Measurements from ENCODE around the gene BRD9. TPM values are rescaled to one million over a fixed set of nuclear protein-coding genes. Genes with fewer than 3 reads are reported as not detected.
"Not testable (repeated sequence)": the region's sequence is repeated elsewhere in the genome, so short reads cannot be mapped to it uniquely, and the experiment has no call there.

The BRD9 gene
- total RNA-seq, 4 donors from 2014 or later = 29.6 to 91.3 (median 37.9) TPM

- Histone ChIP-seq H3K4me1 (peaks cover 0 to 8% (median 2%) of the 10 kb centered on the region in 4 donors), H3K9me3 (no peaks in the 10 kb centered on the region), H3K27ac (no peak within 1 kb of the TSS), H3K36me3 (no peaks in the 10 kb centered on the region), H3K4me3 (no peak within 1 kb of the TSS), H3K27me3 (peaks cover 31% of the 10 kb centered on the region)
- TF ChIP-seq, protein P1, sequence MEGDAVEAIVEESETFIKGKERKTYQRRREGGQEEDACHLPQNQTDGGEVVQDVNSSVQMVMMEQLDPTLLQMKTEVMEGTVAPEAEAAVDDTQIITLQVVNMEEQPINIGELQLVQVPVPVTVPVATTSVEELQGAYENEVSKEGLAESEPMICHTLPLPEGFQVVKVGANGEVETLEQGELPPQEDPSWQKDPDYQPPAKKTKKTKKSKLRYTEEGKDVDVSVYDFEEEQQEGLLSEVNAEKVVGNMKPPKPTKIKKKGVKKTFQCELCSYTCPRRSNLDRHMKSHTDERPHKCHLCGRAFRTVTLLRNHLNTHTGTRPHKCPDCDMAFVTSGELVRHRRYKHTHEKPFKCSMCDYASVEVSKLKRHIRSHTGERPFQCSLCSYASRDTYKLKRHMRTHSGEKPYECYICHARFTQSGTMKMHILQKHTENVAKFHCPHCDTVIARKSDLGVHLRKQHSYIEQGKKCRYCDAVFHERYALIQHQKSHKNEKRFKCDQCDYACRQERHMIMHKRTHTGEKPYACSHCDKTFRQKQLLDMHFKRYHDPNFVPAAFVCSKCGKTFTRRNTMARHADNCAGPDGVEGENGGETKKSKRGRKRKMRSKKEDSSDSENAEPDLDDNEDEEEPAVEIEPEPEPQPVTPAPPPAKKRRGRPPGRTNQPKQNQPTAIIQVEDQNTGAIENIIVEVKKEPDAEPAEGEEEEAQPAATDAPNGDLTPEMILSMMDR (IDR thresholded peaks at IDR 0.05) = no peak
- TF ChIP-seq POLR2A (IDR thresholded peaks at IDR 0.05) = no peak
- TF ChIP-seq EP300 (IDR thresholded peaks at IDR 0.05; ENCODE audit: low read depth) = no peak
- no peak for TF ChIP-seq POLR2AphosphoS5 (IDR thresholded peaks at IDR 0.05)
- intact Hi-C loops (cut with DNase I; ENCODE audit: low total_unique reads) = no loop called here
- in situ Hi-C loops (cut with MboI; ENCODE audit: low pct_ligation_motif_present in 1 of 4, low pct_unique_long_range_greater_than_20kb in 1 of 4, low sequenced_read_pairs in 3 of 4) = no loop called here
- 48% methylated on average over 27 of the region's 27 CpGs; no CpG with 5 or more reads in 1 of the 2 donors for WGBS, 2 donors (ENCODE audit: low coverage in 1 of 2)
- DNase-seq = no peak
Observed at GRCh38 chr5:850511-851006, 42.0 kb downstream of the BRD9 start, which contains the start of gene ZDHHC11. Gene ZDHHC11, minus strand, starts transcription at chr5:850986. Its CDS starts 384 bp downstream, at chr5:850602.

- Histone ChIP-seq H3K9me3 (no peaks in the 10 kb centered on the region), H3K27ac (no peak overlapping the region), H3K27me3 (peaks cover 31% of the 10 kb centered on the region), H3K4me3 (no peak overlapping the region), H3K36me3 (no peaks in the 10 kb centered on the region), H3K4me1 (peaks cover 0 to 8% (median 2%) of the 10 kb centered on the region in 4 donors)
- 65% methylated on average over 20 of the region's 20 CpGs; no CpG with 5 or more reads in 1 of the 2 donors for whole genome bisulfite sequencing, 2 donors (ENCODE audit: low coverage in 1 of 2)
- TF ChIP-seq POLR2AphosphoS5 (IDR thresholded peaks at IDR 0.05) = no peak
- TF ChIP-seq, protein P1 (IDR thresholded peaks at IDR 0.05) = no peak
- TF ChIP-seq EP300 (IDR thresholded peaks at IDR 0.05; ENCODE audit: low read depth) = no peak
- no peak for TF ChIP-seq POLR2A (IDR thresholded peaks at IDR 0.05)
- intact Hi-C loops (cut with DNase I; ENCODE audit: low total_unique reads) (no loop called here), in situ Hi-C loops (cut with MboI; ENCODE audit: low pct_ligation_motif_present in 1 of 4, low pct_unique_long_range_greater_than_20kb in 1 of 4, low sequenced_read_pairs in 3 of 4) (no loop called here)
- no peak for DNase-seq
Observed at GRCh38 chr5:849651-850301, 42.8 kb downstream of the BRD9 start.

GRCh38 chr5:848671-849111, 43.9 kb downstream of the BRD9 start:
- H3K27ac ChIP-seq = no peak overlapping the region
- H3K27me3 ChIP-seq = peaks cover 31% of the 10 kb centered on the region
- no peaks in the 10 kb centered on the region for H3K9me3 ChIP-seq
- WGBS, 2 donors (ENCODE audit: low coverage in 1 of 2) = 93% methylated on average over 5 of the region's 14 CpGs; no CpG with 5 or more reads in 1 of the 2 donors
- H3K4me1 ChIP-seq = peaks cover 0 to 8% (median 2%) of the 10 kb centered on the region in 4 donors
- in situ Hi-C loops (cut with MboI; ENCODE audit: low pct_ligation_motif_present in 1 of 4, low pct_unique_long_range_greater_than_20kb in 1 of 4, low sequenced_read_pairs in 3 of 4) (no loop called here), intact Hi-C loops (cut with DNase I; ENCODE audit: low total_unique reads) (no loop called here)
- H3K36me3 ChIP-seq = no peaks in the 10 kb centered on the region
- DNase-seq = no peak
- no peak overlapping the region for H3K4me3 ChIP-seq
- TF ChIP-seq POLR2AphosphoS5 (IDR thresholded peaks at IDR 0.05) (no peak), POLR2A (IDR thresholded peaks at IDR 0.05) (no peak), EP300 (IDR thresholded peaks at IDR 0.05; ENCODE audit: low read depth) (no peak)
- TF ChIP-seq, protein P1 (IDR thresholded peaks at IDR 0.05) = no peak

GRCh38 chr5:847736-848135, 44.9 kb downstream of the BRD9 start:
- 96% methylated on average over 4 of the region's 7 CpGs; no CpG with 5 or more reads in 1 of the 2 donors for WGBS, 2 donors (ENCODE audit: low coverage in 1 of 2)
- H3K4me3 ChIP-seq; H3K27ac ChIP-seq; H3K36me3 ChIP-seq; in situ Hi-C loops (cut with MboI; ENCODE audit: low pct_ligation_motif_present in 1 of 4, low pct_unique_long_range_greater_than_20kb in 1 of 4, low sequenced_read_pairs in 3 of 4); intact Hi-C loops (cut with DNase I; ENCODE audit: low total_unique reads); H3K9me3 ChIP-seq; H3K4me1 ChIP-seq: not testable (repeated sequence)
- DNase-seq = peak; percentile 4
- peaks cover 31% of the 10 kb centered on the region for H3K27me3 ChIP-seq

- H3K4me1 ChIP-seq; in situ Hi-C loops (cut with MboI; ENCODE audit: low pct_ligation_motif_present in 1 of 4, low pct_unique_long_range_greater_than_20kb in 1 of 4, low sequenced_read_pairs in 3 of 4); H3K36me3 ChIP-seq; H3K9me3 ChIP-seq; H3K27ac ChIP-seq; H3K4me3 ChIP-seq; intact Hi-C loops (cut with DNase I; ENCODE audit: low total_unique reads): not testable (repeated sequence)
- WGBS, 2 donors (ENCODE audit: low coverage in 1 of 2) = 85% methylated on average over 12 of the region's 18 CpGs; no CpG with 5 or more reads in 1 of the 2 donors
- DNase-seq = peak; percentile 5
- H3K27me3 ChIP-seq = peaks cover 27% of the 10 kb centered on the region
Observed at GRCh38 chr5:847212-847611, 45.4 kb downstream of the BRD9 start.

DNA sequence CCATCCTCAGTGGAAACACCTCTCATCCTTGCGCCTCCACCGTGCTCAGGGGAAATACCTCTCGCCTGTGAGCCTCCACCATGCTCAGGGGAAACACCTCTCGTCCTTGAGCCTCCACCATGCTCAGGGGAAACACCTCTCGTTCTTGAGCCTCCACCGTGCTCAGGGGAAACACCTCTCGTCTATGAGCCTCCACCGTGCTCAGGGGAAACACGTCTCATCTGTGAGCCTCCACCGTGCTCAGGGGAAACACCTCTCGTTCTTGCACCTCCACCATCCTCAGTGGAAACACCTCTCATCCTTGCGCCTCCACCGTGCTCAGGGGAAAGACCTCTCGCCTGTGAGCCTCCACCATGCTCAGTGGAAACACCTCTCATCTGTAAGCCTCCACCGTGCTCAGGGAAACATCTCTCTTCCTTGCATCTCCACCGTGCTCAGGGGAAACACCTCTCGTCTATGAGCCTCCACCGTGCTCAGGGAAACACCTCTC, 46.0 kb downstream of the BRD9 start:
- in situ Hi-C loops (cut with MboI; ENCODE audit: low pct_ligation_motif_present in 1 of 4, low pct_unique_long_range_greater_than_20kb in 1 of 4, low sequenced_read_pairs in 3 of 4); H3K36me3 ChIP-seq; H3K4me3 ChIP-seq; intact Hi-C loops (cut with DNase I; ENCODE audit: low total_unique reads); H3K4me1 ChIP-seq; H3K9me3 ChIP-seq; H3K27ac ChIP-seq: not testable (repeated sequence)
- peaks cover 23% of the 10 kb centered on the region for H3K27me3 ChIP-seq
- WGBS, 2 donors (ENCODE audit: low coverage in 1 of 2) = 74% methylated on average over 5 to 18 of the region's 18 CpGs
- DNase-seq = peak; percentile 5

- intact Hi-C loops (cut with DNase I; ENCODE audit: low total_unique reads) = not testable (repeated sequence)
Observed at GRCh38 chr5:845676-846601, 46.7 kb downstream of the BRD9 start.

More at GRCh38 chr5:845676-846601, 46.7 kb downstream of the BRD9 start:
- H3K36me3 ChIP-seq; H3K4me1 ChIP-seq; H3K4me3 ChIP-seq; in situ Hi-C loops (cut with MboI; ENCODE audit: low pct_ligation_motif_present in 1 of 4, low pct_unique_long_range_greater_than_20kb in 1 of 4, low sequenced_read_pairs in 3 of 4); H3K27ac ChIP-seq; H3K9me3 ChIP-seq: not testable (repeated sequence)
- WGBS, 2 donors (ENCODE audit: low coverage in 1 of 2) = 82% methylated on average over 25 of the region's 35 CpGs; no CpG with 5 or more reads in 1 of the 2 donors
- peak; percentile 5 for DNase-seq
- H3K27me3 ChIP-seq = peaks cover 16% of the 10 kb centered on the region

Data from transverse colon (tissue), 4 donors.